GM23248 (cell line): ENCODE data around the gene BAG1.

Experiments used
- EZH2 ChIP-seq: fragments of 200-600 bp; sonication (generic); IDR thresholded peaks from 2 replicates; pipeline ENCODE4 v1.6.1; 2018; ENCODE audit warnings: antibody characterized with exemption, mild to moderate bottlenecking; ENCODE audit not compliant: insufficient read depth, poor library complexity, severe bottlenecking
- EZH2phosphoT487 ChIP-seq: fragments of 200-600 bp; sonication (generic); IDR thresholded peaks from 2 replicates; pipeline ENCODE4 v1.6.1; 2018; ENCODE audit warnings: antibody characterized with exemption, moderate library complexity, mild to moderate bottlenecking, low read depth; ENCODE audit not compliant: insufficient read depth

- no peak for TF ChIP-seq EZH2
- TF ChIP-seq EZH2phosphoT487, result no peak
Measured at GRCh38 chr9:33244137-33244784, 20.2 kb downstream of the BAG1 start.
